Measurements from ENCODE around the gene ATXN1. TPM values are rescaled to one million over a fixed set of nuclear protein-coding genes. Genes with fewer than 3 reads are reported as not detected.

ATXN1 gene
- total RNA-seq, 2 donors from 2014 or later: 34.6 to 36.7 TPM

DNA sequence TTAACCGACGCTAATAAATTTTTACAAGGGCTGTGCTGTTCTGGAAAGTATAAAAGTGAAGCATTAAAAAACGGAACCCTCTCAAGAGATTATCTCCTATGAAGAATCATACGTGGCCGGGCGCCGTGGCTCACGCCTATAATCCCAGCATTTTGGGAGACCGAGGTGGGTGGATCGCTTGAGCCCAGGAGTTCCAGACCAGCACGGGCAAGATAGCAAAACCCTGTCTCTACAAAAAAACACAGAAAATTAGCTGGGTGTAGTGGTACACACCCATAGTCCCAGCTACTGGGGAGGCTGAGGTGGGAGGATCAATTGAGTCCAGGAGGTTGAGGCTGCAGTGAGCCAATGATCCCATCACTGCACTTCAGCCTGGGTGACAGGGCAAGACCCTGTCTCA lies 439.4 kb downstream of the ATXN1 start:
- intact Hi-C loops (cut with DNase I): no loop called here
- ATAC-seq (no peak), DNase-seq (no peak)

DNA sequence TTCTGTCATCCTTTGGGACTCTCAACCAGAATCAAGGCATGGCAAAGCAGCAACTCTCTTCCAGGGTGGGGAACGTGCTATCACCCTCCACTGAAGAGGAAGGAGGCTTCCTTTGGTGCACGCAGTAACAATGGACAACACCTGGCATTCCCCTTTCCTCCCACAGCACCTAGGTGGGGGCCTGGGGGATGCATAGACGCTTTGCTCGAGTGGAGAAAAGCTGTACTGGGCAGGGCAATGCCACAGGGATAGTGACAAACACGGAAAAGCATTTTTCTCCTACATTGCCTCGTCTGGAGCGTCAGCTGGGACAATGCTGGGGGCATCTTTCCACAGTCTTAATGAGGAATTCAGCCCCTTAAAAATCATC lies 439.9 kb downstream of the ATXN1 start:
- no peak for ATAC-seq
- intact Hi-C loops (cut with DNase I): no loop called here
- no peak for DNase-seq

DNA sequence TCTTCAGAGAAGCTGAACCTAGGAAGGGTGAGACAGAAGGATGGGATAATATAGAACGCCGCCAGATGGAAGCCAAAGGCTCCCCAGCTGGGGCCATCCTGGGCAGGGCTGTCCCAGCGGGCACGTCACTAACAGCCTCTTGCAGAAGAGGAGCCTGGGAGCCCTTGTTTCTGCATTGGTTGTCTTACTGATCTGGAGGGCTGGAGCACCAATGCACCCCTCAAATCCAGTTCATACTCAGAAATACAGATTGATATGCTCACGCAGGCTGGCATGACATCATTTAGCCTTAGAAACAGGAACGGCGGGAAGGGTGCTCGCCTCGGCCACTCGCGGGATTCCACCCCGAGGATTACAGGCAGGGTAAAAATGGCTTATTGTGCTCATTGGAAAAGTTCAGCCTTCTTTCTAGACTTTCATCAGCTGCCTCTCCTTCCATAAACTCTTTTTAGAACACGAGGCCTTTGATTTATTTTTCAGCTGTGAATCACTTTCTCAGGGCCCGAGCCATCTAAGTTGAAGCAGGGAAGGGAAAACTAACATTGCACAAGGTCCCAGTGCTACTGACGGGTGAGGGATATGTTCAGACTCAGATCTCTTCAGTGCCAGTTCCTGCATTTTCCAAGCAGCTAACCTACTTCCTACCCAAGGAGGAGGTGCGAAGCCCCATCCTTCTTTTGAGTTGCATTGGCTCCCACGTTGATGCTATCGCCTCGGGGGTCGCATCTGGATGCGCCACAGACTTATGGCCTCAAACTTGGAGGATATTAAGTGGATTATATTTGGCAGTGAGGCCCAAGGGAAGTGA lies 440.5 kb downstream of the ATXN1 start:
- DNase-seq: peak; percentile 36
- intact Hi-C loops (cut with DNase I): no loop called here
- peak; percentile 36 to 37 for ATAC-seq

DNA sequence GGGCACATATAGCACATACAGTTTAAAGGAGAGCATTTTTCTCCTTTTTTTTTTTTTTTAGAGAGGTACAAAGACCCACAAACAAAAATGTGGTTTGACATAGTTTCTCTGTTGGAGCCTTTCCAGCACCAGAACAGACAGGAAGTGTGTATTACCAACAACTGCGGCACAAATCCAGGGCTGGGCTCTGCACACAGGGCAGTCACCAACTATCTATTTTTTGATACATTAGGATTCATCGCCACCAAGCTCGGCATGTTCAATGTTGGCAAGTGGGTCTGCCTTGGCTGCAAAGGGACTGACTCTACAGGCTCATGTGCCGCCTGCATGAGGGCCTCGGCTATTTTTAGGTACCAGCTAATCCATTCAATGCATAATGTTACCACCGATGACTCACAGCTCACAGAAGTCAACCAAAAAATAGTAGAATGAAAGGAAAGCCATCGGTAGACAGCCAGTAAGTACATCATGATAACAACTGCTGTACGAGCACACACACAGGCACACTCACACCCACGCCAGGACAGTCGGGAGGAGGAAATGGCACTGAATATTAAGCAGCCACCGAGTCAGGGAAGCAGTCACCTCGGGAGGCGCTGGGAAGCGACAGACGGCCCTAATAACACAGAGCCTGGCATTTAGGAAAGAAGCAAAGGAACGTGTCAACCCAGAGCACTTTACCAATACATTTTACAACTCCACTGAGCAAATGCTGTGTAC lies 441.3 kb downstream of the ATXN1 start:
- peak; percentile 77 for DNase-seq
- intact Hi-C loops (cut with DNase I): no loop called here
- ATAC-seq: peak; percentile 82 to 86

DNA sequence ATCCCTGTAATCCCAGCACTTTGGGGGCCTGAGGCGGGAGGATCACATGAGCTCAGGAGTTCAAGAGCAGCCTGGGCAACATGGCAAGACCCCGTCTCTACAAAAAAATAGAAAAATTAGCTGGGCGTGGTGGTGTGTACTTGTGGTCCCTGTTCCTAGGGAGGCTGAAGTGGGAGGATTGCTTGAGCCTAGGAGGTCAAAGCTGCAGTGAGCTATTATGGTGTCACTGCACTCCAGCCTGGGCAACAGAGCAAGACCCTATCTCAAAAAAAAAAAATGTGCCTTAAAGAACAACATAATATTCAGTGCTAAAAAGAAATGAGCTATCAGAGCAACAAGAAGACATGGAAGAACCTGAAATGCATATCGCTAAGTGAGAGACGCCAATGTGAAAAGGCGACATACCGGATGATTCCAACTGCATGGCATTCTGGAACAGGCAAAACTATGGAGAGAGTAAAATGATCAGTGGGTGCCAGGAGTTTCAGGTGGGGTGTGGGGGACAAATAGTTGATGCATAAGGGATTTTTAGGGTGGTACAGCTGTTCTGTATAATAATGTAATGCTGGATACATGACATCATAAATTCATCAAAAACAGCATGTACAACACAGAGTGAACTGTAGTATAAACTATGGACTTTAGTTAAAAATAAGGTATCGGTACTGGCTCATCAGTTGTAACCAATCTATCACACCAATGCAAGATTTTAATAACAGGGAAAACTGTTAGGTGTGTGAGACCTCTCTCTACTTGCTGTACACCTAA lies 442.1 kb downstream of the ATXN1 start:
- no peak for DNase-seq
- no peak for ATAC-seq
- intact Hi-C loops (cut with DNase I): no loop called here

DNA sequence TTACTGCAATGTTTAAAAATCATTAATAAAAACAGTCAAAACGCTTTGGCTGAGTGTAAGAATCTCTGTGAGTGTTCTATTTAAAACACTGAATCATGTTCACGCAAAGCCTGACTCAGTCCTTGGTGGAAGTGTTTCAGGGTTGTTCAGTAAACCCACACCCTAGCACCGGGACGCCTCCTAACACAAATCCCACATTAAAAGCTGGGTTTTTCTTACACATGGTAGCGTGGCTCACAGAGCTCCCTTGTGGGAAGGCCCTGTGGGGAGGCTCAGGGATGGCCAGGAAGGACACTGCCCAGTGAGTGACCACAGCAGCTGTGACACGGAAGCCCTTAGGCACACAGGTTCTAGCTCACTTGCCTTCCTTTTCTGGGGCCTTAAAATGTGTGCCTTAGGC lies 442.7 kb downstream of the ATXN1 start:
- peak in 1 of 2 donors; percentile 12 for ATAC-seq
- no peak for DNase-seq
- intact Hi-C loops (cut with DNase I): no loop called here

DNA sequence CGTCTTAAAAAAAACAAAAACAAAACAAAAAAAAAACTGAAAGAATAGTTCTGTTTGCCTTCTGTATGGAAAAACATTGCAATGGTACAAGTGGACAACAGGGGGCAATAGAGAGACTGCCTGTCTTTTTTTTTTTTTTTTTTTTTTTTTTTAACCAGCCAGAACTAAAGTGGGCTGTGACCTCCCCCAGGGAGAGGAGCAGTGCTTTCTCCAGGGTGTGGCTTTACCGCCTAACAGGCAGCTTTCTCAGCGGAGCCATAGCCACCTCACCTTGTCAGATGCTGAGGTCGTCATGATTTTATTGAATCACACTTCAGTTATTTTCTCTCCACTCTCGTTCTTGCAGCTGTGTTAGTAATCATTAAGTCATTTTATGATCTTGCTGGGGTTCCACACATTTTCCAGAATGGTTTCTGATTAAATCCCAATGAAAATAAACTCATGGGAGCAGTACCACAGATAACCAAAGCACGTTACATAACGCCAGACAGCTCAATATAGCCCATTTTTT lies 444.5 kb downstream of the ATXN1 start:
- DNase-seq: peak; percentile 12
- intact Hi-C loops (cut with DNase I): no loop called here
- ATAC-seq: no peak

DNA sequence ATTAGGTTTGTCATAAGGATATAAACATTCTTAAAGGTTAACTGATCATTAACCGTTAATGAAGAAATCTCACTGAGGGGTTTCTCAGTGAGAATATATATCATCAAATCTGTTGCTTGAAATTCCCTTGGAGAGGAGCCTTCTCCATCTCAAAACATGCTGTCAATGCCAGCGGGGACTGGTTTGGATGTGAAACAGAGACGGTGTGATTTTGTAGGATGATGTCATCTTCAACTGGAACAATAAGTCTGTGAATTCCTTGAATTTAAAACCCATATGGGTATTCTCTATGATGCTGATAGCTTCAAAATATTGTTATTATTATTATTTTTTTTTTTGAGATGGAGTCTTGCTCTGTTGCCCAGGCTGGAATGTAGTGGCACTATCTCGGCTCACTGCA lies 447.0 kb downstream of the ATXN1 start:
- DNase-seq: no peak
- no peak for ATAC-seq

DNA sequence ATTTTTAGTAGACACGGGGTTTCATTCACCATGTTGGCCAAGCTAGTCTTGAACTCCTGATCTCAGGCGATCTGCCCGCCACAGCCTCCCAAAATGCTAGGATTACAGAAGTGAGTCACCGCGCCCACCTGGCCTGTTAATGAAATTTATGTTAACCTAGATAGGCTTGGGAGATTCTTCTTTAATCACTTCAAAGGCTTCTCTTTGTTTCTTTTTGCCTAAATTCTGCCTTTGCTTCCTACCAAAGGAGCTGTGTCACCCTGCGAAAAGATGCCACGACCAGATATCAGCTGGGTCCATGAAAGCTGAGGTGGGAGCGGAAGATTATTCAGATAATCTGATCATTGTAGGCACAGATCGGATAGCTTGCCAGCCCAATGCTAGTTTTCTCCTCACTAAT lies 447.5 kb downstream of the ATXN1 start:
- DNase-seq (no peak), ATAC-seq (no peak)
- intact Hi-C loops (cut with DNase I): no loop called here

More for the DNA sequence above, 447.0 kb downstream of the ATXN1 start:
- intact Hi-C loops (cut with DNase I): no loop called here

DNA sequence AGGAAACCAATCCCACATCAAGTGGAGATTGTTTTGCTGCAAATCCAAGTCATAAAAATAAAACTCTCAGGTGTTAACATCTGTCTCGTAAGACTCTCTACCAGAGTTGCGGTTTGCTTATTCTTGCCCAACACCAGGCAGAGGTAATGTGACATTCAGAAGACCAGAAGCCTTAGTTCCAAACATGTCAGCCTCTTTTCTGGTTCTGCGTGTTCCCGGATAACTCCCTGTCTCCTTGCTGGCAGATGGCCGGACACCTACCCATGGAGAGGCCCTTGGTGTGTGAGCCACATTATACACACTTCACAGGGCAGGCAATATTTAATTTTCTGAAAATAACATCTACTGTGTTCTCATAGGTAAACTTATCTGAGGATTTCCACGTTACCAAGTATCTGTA lies 449.5 kb downstream of the ATXN1 start:
- intact Hi-C loops (cut with DNase I): no loop called here

DNA sequence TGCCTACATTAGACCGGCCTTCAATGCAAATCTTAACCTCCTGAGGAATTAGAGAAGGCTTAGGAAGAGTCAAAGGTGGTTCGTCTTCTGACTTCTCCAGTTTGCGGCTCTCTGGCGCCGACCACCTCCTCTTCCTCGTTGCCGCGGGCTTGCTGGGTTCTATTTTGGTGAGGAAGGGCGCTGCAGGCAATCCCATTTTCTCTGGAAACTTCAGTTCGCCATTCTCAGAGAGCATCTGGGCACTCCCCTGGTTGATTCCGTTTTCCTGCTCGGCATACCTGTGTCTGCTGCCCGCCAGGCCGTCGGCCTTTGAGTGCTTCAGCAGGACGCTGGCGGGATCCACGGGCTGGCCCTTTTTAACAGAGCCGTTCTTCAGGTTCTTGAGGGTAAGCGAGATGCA lies 454.9 kb downstream of the ATXN1 start:
- ATAC-seq (no peak), DNase-seq (no peak)
- intact Hi-C loops (cut with DNase I): no loop called here

More for the DNA sequence above, 449.5 kb downstream of the ATXN1 start:
- ATAC-seq (no peak), DNase-seq (no peak)

DNA sequence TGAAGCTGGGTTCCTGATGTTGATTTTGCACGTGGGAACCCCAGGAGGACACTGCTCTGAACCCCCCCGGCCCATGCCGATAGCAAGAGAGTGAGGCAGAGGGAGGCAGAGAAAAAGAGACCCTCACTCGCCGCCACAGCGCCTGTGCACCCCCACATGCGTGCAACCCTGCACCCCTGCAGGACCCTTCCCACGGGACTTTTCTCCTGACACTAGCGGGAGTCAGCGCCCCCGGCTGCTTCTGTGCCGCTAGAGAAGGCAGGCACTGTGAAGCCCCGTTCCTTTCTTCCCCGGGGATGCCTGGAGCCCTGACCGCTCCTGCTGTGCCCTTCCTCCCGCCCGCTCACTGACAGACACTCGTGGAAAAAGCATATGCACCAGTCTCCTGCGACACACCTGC lies 455.5 kb downstream of the ATXN1 start:
- intact Hi-C loops (cut with DNase I): no loop called here
- no peak for ATAC-seq
- DNase-seq: no peak

DNA sequence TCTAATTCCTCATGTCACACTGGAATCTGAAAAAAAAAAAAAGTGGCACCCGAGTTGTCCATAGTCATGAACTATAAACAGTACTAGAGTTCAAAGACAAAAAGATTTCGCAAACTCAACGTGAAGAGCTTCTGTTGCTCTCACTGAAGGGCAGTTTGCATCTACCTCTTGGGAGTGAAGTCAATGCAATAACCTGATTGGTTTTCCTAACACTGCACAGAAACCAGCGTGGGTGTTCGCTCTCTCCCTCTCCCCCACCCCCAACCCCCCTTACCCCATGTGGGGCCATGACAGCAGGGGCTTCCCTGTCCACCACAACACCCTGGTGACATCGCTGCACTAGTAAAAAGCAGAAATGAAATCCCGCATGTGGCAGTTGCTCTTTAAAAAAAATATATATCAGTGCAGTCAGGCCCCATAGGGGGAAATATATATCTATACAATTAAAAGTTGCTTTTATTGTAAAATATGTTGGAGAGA lies 456.0 kb downstream of the ATXN1 start:
- intact Hi-C loops (cut with DNase I): no loop called here
- DNase-seq: no peak
- ATAC-seq: no peak

DNA sequence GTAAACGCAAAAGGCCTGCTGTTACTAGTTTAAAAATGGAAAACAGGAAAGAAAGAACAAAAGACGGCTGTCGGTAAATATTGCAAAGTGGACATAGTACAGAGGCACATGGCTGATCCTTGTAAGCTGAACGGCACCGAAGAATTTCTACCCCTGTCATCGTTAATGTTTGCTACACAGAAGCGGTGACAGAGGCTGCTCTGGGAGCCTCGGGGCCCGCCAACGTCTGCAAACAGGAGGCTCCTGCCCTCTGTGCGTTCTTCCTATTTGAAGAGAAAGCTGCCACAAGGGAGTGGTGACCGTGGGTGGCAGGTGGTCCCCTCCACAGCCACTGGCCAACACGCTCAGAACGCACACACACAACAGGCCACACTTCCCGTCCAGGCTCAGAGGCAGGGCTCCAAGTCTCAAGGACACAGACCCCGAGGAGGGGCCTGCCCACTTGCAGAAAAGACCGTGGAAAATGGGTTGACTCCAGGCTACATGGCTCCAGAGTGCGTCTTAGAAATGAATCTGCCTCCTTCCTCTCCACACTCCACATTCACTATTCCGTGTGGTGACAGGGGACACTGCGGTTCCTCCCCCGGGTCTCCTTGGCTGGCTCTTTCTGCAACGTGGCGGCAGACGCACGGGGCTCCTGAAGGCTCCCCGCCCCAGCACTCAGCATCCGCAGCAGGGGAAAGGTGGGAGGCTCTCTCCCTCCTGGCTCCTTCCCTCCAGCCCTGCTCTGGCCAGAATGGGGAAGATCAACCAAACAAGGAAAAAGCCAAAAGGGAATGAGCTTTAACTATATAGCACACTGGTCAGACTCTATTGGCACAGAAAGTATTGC lies 458.3 kb downstream of the ATXN1 start:
- intact Hi-C loops (cut with DNase I): no loop called here
- no peak for ATAC-seq
- no peak for DNase-seq

DNA sequence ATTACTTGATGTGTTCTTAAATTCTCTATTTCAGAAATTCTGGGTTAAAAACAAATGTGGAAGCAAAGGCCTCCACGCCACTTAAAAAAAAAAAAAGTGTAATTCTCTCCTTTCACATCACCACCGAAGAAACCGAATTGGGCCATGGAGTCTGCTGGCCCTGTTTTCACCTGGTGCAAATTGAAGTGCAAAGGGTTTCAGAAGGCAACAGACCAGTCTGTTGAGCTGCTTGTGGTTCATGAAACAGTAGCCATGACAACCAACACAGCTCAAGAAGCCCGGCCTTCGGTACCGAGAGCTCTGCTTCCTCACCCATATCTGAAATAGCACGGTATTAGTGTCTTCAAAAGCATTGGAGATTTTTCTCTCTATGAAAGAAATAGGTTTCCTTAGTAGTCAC lies 459.7 kb downstream of the ATXN1 start:
- DNase-seq (no peak), ATAC-seq (no peak)
- intact Hi-C loops (cut with DNase I): no loop called here

DNA sequence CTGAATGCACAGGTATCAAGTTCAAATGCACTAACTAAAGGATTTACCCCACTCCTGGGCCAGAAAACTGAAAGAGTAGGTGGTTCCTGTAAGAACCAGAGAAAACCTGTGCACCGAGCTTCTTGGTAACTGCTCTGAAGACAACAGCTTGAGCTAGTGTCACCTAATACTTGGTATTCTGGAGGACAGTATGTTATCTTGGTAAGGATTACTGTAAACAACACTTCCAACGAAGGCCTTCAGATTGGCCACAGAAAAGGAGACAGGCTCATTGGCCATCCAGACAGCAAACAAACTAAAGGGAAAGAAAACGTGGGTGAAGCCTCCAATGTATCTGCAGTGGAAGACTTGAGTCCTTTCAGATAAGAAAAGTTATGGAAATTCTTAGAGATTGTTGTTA lies 461.4 kb downstream of the ATXN1 start:
- DNase-seq (no peak), ATAC-seq (no peak)
- intact Hi-C loops (cut with DNase I): no loop called here

DNA sequence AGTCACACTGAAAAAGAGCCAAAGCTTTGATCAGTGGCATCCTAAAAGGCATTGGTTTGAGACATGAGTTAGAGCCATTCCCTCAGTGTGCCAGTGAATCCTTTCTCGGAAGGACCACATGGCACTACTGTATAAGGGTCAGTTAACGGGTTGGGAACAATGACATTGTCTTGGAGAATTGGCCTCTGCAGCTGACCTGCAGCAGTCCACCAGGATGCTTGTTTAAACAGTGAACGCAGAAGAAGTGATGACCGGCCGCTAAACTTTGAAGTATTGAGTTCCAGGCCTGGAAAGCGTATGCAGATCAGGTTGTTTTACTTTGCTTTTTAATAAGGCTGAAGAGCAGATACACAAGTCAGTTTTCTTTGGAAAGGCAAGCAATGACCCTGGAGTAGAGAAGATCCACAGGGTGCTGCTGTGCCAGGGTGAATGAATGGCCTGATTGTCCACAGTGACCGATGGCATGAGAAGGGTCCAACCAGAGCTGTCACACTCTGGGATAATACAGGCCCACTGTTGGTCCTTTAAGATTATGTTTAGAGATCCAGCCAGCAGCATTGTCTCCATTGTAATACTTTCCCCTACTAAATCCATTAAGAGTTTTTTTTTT lies 465.1 kb downstream of the ATXN1 start:
- no peak for DNase-seq
- ATAC-seq: no peak
- intact Hi-C loops (cut with DNase I): no loop called here

DNA sequence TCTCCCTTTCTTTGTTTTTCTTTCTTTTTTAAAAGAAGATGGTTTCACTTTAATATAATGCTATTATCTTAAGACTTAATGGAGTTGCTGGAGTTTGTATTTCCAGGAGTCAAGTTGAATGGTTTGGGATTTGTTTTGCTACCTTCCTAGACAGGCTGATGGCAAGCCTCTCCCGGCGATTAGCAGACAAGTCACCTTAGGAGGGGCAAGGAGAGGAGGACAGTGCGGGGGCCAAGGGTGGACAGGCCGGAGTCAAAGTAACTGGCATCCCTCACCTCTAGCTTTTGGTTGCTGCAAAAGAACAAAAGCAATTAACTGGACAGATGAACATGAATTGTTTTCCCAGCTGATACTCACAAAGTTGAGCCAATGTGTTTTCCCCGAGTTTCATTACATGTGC lies 465.8 kb downstream of the ATXN1 start:
- DNase-seq (no peak), ATAC-seq (no peak)
- intact Hi-C loops (cut with DNase I): no loop called here

DNA sequence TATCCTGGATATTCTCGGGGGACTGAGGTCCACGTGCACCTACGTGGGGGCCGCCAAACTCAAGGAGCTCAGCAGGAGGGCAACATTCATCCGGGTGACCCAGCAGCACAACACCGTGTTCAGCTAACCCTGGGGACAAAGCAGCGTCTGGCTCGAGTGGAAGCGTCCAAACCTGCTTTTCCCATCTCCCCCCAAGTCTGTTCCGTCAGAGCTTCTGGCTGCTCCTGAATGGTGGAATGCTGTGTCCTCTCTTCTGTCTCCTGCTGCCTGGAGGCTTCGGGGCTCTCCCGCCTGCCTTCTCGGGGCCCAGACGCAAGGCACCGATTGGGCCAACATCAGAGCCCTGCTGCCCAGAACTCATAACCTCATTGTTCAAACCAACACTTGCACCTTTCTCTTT lies 466.2 kb downstream of the ATXN1 start:
- intact Hi-C loops (cut with DNase I): no loop called here
- no peak for DNase-seq
- no peak for ATAC-seq
